GM18907 (cell line): ENCODE data around the gene C4B.
"Not testable (repeated sequence)": the region's sequence is repeated elsewhere in the genome, so short reads cannot be mapped to it uniquely, and the experiment has no call there.

Experiments
- ATAC-seq: cut with Tn5 transposase; IDR thresholded peaks from one replicate; pipeline ENCODE4 v1.9.1; 2021; ENCODE audit warnings: mild to moderate bottlenecking, moderate library complexity; ENCODE audit not compliant: unreplicated experiment

C4B gene

DNA sequence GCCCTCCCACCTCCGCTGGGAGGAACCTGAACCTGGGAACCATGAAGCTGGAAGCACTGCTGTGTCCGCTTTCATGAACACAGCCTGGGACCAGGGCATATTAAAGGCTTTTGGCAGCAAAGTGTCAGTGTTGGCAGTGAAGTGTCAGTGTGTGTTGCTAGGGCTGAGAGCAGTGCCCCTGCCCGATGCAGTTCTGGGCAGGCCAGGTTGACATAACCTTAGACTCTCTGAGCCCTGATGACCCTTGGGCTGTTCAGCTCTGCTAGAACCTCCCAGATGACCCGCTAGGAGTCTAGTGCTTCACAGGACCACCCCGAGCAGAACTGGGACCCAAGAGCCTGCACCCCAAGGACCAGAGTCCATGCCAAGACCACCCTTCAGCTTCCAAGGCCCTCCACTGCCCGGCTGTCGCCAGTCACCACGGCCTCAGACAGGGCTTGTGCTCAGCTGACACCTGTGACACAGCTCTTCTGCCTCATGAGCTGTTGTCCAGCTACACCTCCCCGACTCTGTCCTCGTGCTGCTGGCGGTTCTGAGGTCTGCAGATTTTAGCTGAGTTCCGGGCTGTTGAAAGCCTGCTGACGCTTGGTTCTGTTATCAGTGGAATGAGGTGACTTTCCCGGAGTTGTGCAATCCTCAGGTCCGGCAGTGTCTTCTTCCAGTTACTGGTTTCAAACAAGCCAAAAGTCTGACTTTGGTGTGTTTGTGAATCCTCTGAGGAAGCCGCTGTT is 20.9 kb downstream of the C4B start:
- not testable (repeated sequence) for ATAC-seq

DNA sequence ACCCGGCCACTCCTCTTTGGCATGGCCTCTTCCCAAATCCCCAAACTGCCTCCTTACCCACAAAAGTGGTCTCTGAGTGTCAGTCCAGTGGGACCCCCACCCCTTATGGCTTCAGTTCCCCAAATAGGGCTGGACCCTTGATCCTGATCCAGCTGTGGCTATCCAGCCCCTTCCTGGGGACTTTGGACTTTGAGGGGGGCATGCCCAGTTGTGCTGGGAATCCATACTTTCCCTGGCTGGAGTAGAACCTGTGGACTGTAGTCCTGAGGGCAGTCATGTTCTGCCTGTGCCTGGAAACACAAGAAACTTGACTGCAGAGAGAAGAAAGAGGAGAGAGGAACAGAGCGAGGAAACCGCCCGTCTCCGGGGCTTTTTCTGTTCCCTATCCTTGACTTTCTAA is 22.5 kb downstream of the C4B start:
- ATAC-seq = not testable (repeated sequence)

DNA sequence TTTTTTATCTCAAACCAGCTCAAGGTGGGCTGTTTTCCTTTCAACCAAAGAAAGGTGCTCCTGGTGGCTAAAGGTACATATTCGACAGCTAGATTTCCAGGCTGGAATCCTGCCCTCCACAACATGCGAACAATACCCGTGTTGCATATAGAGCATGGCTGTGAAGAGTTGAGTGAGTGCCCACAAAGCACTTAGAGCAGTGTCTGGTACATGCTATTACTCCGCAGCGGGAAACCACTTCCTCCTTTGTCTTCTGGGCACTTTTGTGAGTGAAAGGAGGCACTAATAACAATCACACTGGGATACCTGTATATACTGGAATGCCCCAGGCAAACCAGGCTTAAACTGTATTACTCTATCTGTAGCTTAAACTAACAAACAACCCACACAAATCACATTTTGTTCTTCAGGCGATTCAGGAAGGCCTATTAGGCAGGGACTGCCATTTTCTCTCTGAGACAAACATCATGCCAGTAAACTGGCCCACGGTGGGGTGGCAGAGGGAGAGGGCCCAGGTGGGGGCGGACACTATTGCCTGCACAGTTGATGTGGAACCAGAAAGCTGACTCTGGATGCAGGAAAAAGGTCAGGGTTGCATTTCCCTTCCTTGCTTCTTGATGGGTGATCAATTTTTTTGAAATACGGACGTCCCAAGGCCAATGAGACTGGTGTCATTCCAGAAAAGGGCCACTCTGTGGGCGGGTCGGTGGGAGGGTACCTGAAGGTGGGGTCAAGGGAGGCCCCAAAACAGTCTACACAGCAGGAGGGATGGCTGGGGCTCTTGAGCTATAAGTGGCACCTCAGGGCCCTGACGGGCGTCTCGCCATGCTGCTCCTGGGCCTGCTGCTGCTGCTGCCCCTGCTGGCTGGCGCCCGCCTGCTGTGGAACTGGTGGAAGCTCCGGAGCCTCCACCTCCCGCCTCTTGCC is 23.3 kb downstream of the C4B start, which contains the start of gene CYP21A2:
Gene CYP21A2 (plus strand): TSS at position 818 of the 927 bp plus-strand sequence. CDS start 8 bp downstream, at position 826.
- not testable (repeated sequence) for ATAC-seq

DNA sequence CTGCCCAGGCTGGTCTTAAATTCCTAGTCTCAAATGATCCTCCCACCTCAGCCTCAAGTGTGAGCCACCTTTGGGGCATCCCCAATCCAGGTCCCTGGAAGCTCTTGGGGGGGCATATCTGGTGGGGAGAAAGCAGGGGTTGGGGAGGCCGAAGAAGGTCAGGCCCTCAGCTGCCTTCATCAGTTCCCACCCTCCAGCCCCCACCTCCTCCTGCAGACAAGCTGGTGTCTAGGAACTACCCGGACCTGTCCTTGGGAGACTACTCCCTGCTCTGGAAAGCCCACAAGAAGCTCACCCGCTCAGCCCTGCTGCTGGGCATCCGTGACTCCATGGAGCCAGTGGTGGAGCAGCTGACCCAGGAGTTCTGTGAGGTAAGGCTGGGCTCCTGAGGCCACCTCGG is 24.3 kb downstream of the C4B start:
- ATAC-seq = not testable (repeated sequence)

DNA sequence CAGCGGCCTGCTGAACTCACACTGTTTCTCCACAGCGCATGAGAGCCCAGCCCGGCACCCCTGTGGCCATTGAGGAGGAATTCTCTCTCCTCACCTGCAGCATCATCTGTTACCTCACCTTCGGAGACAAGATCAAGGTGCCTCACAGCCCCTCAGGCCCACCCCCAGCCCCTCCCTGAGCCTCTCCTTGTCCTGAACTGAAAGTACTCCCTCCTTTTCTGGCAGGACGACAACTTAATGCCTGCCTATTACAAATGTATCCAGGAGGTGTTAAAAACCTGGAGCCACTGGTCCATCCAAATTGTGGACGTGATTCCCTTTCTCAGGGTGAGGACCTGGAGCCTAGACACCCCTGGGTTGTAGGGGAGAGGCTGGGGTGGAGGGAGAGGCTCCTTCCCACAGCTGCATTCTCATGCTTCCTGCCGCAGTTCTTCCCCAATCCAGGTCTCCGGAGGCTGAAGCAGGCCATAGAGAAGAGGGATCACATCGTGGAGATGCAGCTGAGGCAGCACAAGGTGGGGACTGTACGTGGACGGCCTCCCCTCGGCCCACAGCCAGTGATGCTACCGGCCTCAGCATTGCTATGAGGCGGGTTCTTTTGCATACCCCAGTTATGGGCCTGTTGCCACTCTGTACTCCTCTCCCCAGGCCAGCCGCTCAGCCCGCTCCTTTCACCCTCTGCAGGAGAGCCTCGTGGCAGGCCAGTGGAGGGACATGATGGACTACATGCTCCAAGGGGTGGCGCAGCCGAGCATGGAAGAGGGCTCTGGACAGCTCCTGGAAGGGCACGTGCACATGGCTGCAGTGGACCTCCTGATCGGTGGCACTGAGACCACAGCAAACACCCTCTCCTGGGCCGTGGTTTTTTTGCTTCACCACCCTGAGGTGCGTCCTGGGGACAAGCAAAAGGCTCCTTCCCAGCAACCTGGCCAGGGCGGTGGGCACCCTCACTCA is 25.0 kb downstream of the C4B start:
- ATAC-seq = not testable (repeated sequence)

DNA sequence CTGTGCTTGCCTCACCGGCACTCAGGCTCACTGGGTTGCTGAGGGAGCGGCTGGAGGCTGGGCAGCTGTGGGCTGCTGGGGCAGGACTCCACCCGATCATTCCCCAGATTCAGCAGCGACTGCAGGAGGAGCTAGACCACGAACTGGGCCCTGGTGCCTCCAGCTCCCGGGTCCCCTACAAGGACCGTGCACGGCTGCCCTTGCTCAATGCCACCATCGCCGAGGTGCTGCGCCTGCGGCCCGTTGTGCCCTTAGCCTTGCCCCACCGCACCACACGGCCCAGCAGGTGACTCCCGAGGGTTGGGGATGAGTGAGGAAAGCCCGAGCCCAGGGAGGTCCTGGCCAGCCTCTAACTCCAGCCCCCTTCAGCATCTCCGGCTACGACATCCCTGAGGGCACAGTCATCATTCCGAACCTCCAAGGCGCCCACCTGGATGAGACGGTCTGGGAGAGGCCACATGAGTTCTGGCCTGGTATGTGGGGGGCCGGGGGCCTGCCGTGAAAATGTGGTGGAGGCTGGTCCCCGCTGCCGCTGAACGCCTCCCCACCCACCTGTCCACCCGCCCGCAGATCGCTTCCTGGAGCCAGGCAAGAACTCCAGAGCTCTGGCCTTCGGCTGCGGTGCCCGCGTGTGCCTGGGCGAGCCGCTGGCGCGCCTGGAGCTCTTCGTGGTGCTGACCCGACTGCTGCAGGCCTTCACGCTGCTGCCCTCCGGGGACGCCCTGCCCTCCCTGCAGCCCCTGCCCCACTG is 25.9 kb downstream of the C4B start:
- ATAC-seq = not testable (repeated sequence)

DNA sequence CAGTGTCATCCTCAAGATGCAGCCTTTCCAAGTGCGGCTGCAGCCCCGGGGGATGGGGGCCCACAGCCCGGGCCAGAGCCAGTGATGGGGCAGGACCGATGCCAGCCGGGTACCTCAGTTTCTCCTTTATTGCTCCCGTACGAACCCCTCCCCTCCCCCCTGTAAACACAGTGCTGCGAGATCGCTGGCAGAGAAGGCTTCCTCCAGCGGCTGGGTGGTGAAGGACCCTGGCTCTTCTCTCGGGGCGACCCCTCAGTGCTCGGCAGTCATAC is 26.4 kb downstream of the C4B start:
- ATAC-seq = not testable (repeated sequence)

DNA sequence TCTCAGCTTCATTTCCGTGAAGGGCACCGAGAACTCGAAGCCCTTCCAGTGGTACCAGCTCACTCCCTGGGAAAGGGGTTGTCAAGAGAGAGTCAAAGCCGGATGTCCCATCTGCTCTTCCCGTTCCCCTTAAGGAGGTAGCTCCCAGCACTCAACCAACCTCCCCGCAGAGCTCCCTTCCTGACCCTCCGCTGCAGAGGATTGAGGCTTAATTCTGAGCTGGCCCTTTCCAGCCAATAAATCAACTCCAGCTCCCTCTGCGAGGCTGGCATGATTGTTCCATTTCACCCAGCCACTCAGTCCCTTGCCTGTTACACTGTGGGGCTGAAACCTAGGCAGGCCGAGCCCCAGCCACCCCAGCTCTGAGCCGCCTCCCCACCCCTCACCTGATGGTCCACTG is 26.8 kb downstream of the C4B start:
- ATAC-seq = not testable (repeated sequence)

DNA sequence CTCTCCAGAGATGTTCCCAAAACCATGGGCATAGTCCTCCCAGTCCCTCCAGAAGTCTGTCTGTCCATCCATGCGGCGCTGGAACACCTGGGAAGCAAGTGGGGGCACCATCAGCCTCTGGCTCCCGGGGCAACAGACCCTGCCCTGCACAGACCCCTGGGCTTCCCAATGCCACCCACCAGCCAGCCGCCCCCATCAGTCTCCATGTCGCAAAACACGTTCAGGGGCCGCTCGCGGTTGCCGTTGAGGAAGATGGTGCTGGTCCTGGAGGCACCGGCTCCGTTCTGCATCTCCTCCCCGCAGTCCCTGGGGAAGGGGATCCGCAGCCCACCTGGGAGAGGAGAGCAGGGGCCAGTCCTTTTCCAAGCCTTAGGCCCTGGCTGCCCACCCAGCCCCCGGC is 27.7 kb downstream of the C4B start:
- not testable (repeated sequence) for ATAC-seq

DNA sequence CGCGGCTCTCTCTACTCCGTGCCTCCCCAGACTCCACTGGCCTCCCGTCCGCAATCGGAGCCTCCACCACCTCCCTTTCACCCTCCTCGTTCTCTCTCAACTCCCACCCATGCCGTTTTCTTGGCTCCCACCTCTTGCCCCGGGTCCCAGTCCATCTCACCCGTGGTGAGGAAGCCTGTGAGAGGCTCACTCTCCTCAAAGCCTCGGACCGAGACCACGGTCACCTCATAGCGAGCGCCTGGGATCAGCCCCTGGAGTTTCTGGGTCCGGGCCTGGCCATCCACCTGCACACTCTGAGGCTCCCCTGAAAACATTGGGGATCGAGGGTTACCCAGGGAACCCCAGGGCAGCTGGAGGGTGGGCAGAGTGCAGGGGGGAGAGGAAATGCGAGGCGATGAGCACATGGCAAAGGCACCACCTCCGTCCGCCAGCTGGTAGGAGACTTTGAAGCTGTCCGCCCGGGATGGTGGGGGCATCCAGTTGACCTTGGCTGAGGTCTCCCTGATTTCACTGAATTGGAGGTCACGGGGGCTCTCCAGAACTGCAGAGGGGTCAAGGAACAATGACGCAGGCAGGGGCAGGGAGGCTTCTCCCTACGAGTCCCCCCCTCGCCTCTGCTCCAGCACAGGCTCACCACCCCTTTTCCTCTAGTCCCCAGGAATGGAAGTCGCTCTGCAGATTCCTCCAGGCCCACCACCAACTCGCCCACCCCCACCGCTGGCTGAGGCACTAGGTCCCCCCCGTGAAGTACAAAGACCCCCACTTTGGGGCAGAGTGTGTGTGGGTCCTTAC is 29.2 kb downstream of the C4B start:
- ATAC-seq = not testable (repeated sequence)

DNA sequence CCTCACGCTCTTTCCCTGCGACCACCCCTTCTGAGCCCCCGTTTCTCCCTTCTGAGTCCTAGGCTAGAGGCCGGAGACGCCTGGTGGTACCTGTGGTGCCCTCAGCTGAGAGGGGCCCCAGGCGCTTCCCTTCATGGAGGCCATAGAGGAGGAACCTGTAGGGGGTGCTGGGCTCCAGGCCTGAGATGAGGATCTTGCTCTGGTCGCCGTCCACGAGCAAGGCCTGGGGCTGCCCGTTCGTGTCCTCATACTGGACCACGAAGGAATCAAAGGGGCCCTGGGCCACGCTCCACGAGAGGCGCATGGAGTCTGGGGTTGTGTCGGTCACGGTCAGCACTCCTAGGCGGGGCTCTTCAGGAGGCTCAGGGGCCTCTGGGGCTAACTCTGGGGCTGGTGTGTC is 30.3 kb downstream of the C4B start:
- not testable (repeated sequence) for ATAC-seq

DNA sequence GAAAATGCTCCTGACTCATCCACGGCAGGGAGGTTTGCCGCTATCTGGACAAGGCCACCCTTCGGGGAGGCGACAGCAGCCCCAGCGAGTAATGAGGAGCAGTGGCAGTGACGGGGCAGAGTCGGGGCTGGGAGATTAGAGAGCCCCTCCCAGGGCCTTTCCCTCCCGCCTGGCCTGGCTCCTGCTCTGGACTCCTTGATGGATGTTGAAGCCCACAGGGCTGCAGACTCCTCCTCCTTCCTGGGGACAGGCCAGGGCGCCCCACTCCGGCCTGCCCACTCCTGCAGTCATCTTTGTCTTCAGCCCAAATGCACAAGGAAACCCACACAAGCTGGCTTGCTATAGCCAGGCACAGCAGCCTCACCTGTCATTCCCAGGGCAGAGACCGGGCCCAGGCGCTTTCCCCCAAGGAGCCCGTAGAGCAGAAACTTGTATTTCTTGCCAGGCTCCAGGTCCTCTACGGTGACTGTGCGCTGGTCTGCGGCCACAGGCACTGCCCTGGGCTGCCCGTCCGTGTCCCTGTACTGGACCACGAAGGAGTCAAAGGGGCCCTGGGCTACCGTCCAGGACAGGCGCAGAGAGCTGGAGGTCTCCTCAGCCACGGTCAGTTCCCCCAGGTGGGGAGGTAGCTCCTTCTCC is 31.3 kb downstream of the C4B start:
- no peak for ATAC-seq

DNA sequence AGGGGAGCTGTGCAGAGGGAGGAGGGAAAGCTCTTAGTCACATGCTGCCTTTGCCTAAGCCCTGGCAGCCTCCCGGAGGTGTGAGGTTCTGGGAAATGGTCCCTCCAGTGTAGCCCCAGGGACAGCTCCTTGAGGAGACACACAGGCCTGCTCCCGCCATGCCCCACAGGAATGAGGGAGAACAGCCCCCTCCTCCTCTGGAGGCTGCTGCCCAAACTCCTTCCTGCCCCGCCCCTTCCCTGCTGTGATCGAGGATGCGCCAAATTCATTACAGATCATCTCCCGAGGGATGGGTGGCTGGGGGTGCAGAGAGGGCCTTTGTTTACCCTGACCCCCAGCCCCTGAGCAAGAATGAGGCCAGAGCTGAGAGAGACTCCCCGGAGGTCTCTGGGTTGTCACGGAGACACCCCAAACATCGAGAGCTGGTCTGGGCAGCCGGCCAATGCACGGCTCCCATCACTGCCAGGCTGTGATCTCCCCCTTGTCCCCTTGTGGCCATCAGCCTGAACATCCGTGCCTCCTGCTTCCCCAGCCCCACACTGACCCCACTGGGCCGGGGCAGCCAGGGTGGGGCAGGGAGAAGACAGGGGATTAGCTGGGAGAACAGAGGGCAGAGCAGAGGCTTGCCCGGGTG is 32.0 kb downstream of the C4B start:
- no peak for ATAC-seq

DNA sequence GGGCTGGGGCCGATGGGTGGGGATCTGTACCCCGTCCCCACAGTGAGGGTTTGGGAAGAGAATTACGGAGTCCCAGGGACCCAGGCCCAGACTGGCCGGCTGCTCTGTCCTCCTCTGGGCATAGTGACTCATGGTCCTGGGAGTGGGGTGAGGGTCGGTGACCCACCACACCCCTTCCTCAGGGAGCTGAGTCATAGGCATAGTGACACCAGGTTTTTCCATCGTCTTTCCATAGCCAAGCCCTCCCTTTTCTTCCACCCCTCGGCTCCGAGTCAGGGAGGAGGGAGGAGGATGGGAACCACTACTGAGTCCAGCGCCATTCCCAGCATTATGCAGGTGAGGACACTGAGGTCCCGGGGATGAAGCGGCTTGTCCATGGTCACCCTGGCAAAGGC is 32.5 kb downstream of the C4B start:
- no peak for ATAC-seq

DNA sequence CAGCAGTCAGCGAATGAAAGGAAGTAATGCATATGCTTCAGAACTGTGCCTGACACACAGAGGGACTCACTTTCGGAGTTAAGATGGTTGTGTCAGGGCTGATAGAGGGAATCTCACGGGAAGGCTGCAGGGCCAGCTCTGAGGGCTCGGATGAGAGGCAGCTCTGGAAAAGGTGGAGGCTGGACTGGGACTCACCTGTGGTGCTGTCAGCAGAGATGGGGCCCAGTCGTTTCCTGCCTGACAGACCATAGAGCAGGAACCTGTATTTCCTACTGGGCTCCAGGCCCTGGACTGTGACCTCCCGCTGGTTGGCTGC is 32.9 kb downstream of the C4B start:
- no peak for ATAC-seq

DNA sequence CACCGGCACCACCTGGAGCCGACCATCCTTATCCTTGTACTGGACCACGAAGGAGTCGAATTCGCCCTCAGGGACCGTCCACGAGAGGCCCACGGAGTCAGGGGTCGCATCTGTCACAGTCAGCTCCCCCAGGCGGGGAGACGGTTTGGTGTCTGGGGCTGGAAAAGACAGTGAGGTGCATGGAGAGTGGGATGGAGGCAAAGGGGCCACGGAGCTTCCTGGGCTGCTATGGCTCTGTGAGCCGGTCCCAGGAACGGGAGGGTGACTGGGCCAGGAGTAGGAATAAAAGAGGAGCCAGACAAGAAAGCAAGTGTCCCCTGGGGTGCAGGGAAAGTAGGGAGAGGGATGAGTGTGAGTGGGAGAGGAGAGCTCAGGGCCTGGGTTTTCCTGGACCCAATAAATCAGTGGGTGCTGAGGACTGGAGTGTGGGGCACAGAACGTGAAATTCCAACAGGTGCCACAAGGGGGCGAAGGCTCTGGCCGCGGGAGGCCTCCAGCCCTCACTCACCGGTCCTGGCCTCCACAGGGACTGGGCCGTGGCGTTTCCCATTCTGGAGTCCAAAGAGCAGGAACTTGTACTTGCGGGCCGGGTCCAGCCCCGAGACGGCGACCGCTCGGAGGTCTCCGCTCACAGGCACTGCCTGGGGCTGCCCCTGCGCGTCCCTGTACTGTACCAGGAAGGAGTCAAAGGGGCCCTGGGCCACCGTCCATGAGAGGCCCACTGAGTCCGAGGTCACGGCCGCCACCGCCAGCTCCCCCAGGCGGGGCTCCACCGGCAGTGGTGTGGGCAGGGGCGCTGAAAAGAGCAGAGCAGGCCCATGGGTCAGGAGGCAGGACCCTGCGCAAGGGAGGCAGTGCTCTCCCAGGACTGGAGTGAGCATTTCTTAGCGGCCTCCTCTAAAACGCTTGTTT is 33.5 kb downstream of the C4B start:
- ATAC-seq = no peak

DNA sequence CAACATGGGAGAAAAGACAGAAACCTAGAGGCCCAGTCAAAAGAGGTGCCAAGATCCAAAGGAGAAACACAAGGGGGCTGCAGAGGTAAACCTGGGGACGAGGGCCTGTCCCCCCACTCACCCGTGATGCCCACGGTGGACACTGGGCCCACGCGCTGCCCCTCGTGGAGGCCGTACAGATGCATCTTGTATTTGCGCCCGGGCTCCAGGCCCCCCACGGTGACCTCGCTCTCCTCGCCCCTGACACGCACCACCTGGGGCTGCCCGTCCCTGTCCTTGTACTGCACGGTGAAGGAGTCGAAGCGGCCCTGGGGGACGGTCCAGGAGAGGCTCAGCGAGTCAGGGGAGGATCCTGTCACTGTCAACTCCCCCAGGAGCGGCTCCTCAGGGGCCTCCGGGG is 34.6 kb downstream of the C4B start:
- ATAC-seq = not testable (repeated sequence)

DNA sequence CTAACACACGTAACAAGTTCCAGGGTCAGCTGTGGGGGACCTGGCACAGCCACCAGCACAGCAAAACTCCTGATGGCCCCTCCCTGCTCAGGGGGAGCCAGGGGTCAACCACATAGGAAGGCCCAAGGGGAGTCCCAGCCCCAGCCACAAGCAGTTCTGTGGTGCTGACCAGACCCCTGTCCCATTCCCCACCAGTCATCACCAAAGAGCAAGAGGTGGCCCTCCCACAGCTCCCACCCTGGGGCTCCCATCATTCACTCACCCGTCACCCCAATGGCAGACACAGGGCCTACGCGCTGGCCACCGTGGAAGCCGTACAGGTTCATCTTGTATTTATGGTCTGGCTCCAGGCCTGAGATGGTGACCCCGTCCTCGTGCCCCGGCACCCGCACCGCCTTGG is 35.1 kb downstream of the C4B start:
- not testable (repeated sequence) for ATAC-seq
